GM18517 (cell line): ENCODE results near the gene RAD21L1.
"Not testable (repeated sequence)": the region's sequence is repeated elsewhere in the genome, so short reads cannot be mapped to it uniquely, and the experiment has no call there.

Source experiments
- ATAC-seq: cut with Tn5 transposase; IDR thresholded peaks from one replicate; pipeline ENCODE4 v1.9.1; 2021; ENCODE audit warnings: mild to moderate bottlenecking, moderate library complexity; ENCODE audit not compliant: unreplicated experiment

Gene RAD21L1

GRCh38 chr20:1199212-1199873 is 26.5 kb upstream of the RAD21L1 start:
- no peak for ATAC-seq

GRCh38 chr20:1199964-1200363 is 25.9 kb upstream of the RAD21L1 start:
- no peak for ATAC-seq

- ATAC-seq = no peak
Measured at GRCh38 chr20:1202762-1203504, 22.9 kb upstream of the RAD21L1 start, which contains the start of gene C20orf202. TSS of gene C20orf202 (plus strand) at chr20:1203454. CDS start at chr20:1203586, 132 bp downstream.

GRCh38 chr20:1203630-1204029 is 22.2 kb upstream of the RAD21L1 start:
- ATAC-seq = no peak

GRCh38 chr20:1204113-1204512 is 21.7 kb upstream of the RAD21L1 start:
- ATAC-seq = no peak

- ATAC-seq = no peak
Measured at GRCh38 chr20:1204576-1204975, 21.3 kb upstream of the RAD21L1 start.

GRCh38 chr20:1205802-1206201 is 20.0 kb upstream of the RAD21L1 start:
- ATAC-seq = no peak

- no peak for ATAC-seq
Measured at GRCh38 chr20:1206366-1207148, 19.3 kb upstream of the RAD21L1 start.

- ATAC-seq = no peak
Measured at GRCh38 chr20:1207293-1207878, 18.5 kb upstream of the RAD21L1 start.

GRCh38 chr20:1209447-1210387 is 16.1 kb upstream of the RAD21L1 start:
- no peak for ATAC-seq

- no peak for ATAC-seq
Measured at GRCh38 chr20:1210501-1210900, 15.3 kb upstream of the RAD21L1 start.

GRCh38 chr20:1212023-1212422 is 13.8 kb upstream of the RAD21L1 start:
- ATAC-seq = no peak

- ATAC-seq = no peak
Measured at GRCh38 chr20:1212607-1213396, 13.0 kb upstream of the RAD21L1 start.

- no peak for ATAC-seq
Measured at GRCh38 chr20:1214838-1215261, 11.0 kb upstream of the RAD21L1 start.

GRCh38 chr20:1215386-1216170 is 10.3 kb upstream of the RAD21L1 start:
- ATAC-seq = no peak

GRCh38 chr20:1216527-1217427 is 9.1 kb upstream of the RAD21L1 start:
- not testable (repeated sequence) for ATAC-seq

- ATAC-seq = not testable (repeated sequence)
Measured at GRCh38 chr20:1222750-1223149, 3.1 kb upstream of the RAD21L1 start.
